Neural cell (in vitro differentiated cells): Measurements from ENCODE around the gene PEX11A.

Experiments
- CTCF ChIP-seq: fragments of 450-650 bp; IDR thresholded peaks from 2 replicates; pipeline ENCODE4 v1.5.1; 2014; ENCODE audit warnings: antibody characterized with exemption, mild to moderate bottlenecking, moderate library complexity; ENCODE audit not compliant: poor library complexity, severe bottlenecking
- EP300 ChIP-seq: fragments of 450-650 bp; conservative IDR thresholded peaks from 2 replicates; pipeline ENCODE4 v1.6.1; 2014; ENCODE audit warnings: antibody characterized with exemption, mild to moderate bottlenecking, moderate library complexity; ENCODE audit not compliant: poor library complexity, severe bottlenecking
- POLR2AphosphoS5 ChIP-seq: IDR thresholded peaks from 2 replicates; pipeline ENCODE4 v1.6.1; 2012
- TAF1 ChIP-seq: IDR thresholded peaks from 2 replicates; pipeline ENCODE4 v1.6.1; 2012; ENCODE audit warnings: low read depth
- TF ChIP-seq, protein P1 (sequence below): IDR thresholded peaks from 2 replicates; pipeline ENCODE4 v1.6.1; 2012; ENCODE audit warnings: borderline replicate concordance

DNA sequence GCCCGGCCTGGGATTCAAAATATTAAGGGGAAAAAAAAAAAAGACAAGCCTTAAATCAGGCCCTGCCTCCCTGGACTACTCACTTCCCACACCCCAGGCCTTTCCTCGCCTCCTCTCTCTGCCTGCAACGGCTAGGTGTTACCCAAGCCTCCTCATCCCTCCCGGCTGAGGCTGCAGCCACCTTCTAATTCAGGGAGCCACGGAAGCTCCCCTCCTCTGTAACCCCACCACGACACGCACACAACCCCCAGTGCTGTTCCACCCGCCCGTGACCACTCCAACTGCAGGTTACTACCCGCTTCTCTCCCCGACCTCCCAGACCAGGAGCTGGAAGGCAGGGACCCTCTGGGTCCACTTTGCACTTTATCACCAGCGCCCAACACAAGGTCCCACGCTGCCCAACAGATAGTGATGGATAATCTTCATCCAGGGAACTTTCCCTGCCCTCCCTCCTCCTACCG is 36.2 kb downstream of the PEX11A start:
- TF ChIP-seq CTCF (no peak), TAF1 (no peak), EP300 (no peak), POLR2AphosphoS5 (no peak)
- TF ChIP-seq, protein P1, sequence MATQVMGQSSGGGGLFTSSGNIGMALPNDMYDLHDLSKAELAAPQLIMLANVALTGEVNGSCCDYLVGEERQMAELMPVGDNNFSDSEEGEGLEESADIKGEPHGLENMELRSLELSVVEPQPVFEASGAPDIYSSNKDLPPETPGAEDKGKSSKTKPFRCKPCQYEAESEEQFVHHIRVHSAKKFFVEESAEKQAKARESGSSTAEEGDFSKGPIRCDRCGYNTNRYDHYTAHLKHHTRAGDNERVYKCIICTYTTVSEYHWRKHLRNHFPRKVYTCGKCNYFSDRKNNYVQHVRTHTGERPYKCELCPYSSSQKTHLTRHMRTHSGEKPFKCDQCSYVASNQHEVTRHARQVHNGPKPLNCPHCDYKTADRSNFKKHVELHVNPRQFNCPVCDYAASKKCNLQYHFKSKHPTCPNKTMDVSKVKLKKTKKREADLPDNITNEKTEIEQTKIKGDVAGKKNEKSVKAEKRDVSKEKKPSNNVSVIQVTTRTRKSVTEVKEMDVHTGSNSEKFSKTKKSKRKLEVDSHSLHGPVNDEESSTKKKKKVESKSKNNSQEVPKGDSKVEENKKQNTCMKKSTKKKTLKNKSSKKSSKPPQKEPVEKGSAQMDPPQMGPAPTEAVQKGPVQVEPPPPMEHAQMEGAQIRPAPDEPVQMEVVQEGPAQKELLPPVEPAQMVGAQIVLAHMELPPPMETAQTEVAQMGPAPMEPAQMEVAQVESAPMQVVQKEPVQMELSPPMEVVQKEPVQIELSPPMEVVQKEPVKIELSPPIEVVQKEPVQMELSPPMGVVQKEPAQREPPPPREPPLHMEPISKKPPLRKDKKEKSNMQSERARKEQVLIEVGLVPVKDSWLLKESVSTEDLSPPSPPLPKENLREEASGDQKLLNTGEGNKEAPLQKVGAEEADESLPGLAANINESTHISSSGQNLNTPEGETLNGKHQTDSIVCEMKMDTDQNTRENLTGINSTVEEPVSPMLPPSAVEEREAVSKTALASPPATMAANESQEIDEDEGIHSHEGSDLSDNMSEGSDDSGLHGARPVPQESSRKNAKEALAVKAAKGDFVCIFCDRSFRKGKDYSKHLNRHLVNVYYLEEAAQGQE = no peak
